Measurements from ENCODE around the gene TMED8.

- TF ChIP-seq POLR2AphosphoS5 (IDR thresholded peaks at IDR 0.05; ENCODE audit: low read depth, low read length) (no peak), TAF1 (IDR thresholded peaks at IDR 0.05; ENCODE audit: low read depth, low read length) (no peak), POLR2A (IDR thresholded peaks at IDR 0.05; ENCODE audit: low read depth, low read length) (no peak), POU2F2 (IDR thresholded peaks at IDR 0.05; ENCODE audit: low read depth, low read length) (no peak), PAX5 (IDR thresholded peaks at IDR 0.05; ENCODE audit: insufficient read depth, low read length, severe bottlenecking) (no peak), SPI1 (IDR thresholded peaks at IDR 0.05; ENCODE audit: low read depth, low read length) (no peak)
Measured at GRCh38 chr14:77306851-77307496, 69.9 kb downstream of the TMED8 start.
